Measurements from ENCODE around the gene GANAB. TPM values are rescaled to one million over a fixed set of nuclear protein-coding genes. Genes with fewer than 3 reads are reported as not detected.
A peak's percentile ranks its signal among the peaks of the same experiment; 100 is the strongest.

Gene GANAB
- total RNA-seq, 1 experiment from 2014 or later: 475 TPM

GRCh38 chr11:62607714-62608113 lies 38.7 kb downstream of the GANAB start:
- peak; percentile 61 for DNase-seq (ENCODE audit: low spot score)
- Histone ChIP-seq H3K36me3 (ENCODE audit: insufficient read depth, low read length, poor library complexity, severe bottlenecking) (no peaks in the 10 kb centered on the region), H3K4me1 (ENCODE audit: insufficient read depth, low read length, poor library complexity, severe bottlenecking) (peaks cover 18% of the 10 kb centered on the region), H3K4me3 (ENCODE audit: low read depth, low read length, poor library complexity, severe bottlenecking) (no peak overlapping the region), H3K27me3 (replicated peaks; ENCODE audit: insufficient read depth, low read depth, low read length, poor library complexity) (no peaks in the 10 kb centered on the region), H3K27ac (ENCODE audit: low read depth, low read length, poor library complexity, severe bottlenecking) (no peak overlapping the region), H3K9me3 (ENCODE audit: low read depth, low read length, poor library complexity, severe bottlenecking) (no peaks in the 10 kb centered on the region)
- TF ChIP-seq CTCF (conservative IDR thresholded peaks at IDR 0.05; ENCODE audit: low read depth, low read length): no peak
- TF ChIP-seq EZH2 (IDR thresholded peaks at IDR 0.05; ENCODE audit: borderline replicate concordance, low read depth, low read length, poor library complexity, severe bottlenecking): no peak
- ChIA-PET POLR2A (ENCODE audit: low non-redundant PET) (no interaction called here), CTCF (no interaction called here)
- intact Hi-C loops (cut with micrococcal nuclease; ENCODE audit: unreplicated experiment): no loop called here
- BruUV-seq (replicated peaks): no TSS peak

GRCh38 chr11:62605902-62606301 lies 40.5 kb downstream of the GANAB start:
- Histone ChIP-seq H3K4me3 (ENCODE audit: low read depth, low read length, poor library complexity, severe bottlenecking) (no peak overlapping the region), H3K36me3 (ENCODE audit: insufficient read depth, low read length, poor library complexity, severe bottlenecking) (no peaks in the 10 kb centered on the region), H3K9me3 (ENCODE audit: low read depth, low read length, poor library complexity, severe bottlenecking) (no peaks in the 10 kb centered on the region), H3K27ac (ENCODE audit: low read depth, low read length, poor library complexity, severe bottlenecking) (no peak overlapping the region), H3K27me3 (replicated peaks; ENCODE audit: insufficient read depth, low read depth, low read length, poor library complexity) (no peaks in the 10 kb centered on the region), H3K4me1 (ENCODE audit: insufficient read depth, low read length, poor library complexity, severe bottlenecking) (peaks cover 7% of the 10 kb centered on the region)
- DNase-seq (ENCODE audit: low spot score): no peak
- TF ChIP-seq EZH2 (IDR thresholded peaks at IDR 0.05; ENCODE audit: borderline replicate concordance, low read depth, low read length, poor library complexity, severe bottlenecking): no peak
- no peak for TF ChIP-seq CTCF (conservative IDR thresholded peaks at IDR 0.05; ENCODE audit: low read depth, low read length)
- intact Hi-C loops (cut with micrococcal nuclease; ENCODE audit: unreplicated experiment): no loop called here
- POLR2A ChIA-PET (ENCODE audit: low non-redundant PET): no interaction called here
- CTCF ChIA-PET: no interaction called here
- no TSS peak for BruUV-seq (replicated peaks)

- Histone ChIP-seq H3K36me3 (ENCODE audit: insufficient read depth, low read length, poor library complexity, severe bottlenecking) (no peaks in the 10 kb centered on the region), H3K27me3 (replicated peaks; ENCODE audit: insufficient read depth, low read depth, low read length, poor library complexity) (no peaks in the 10 kb centered on the region), H3K4me3 (ENCODE audit: low read depth, low read length, poor library complexity, severe bottlenecking) (no peak overlapping the region), H3K27ac (ENCODE audit: low read depth, low read length, poor library complexity, severe bottlenecking) (no peak overlapping the region), H3K4me1 (ENCODE audit: insufficient read depth, low read length, poor library complexity, severe bottlenecking) (peaks cover 7% of the 10 kb centered on the region), H3K9me3 (ENCODE audit: low read depth, low read length, poor library complexity, severe bottlenecking) (no peaks in the 10 kb centered on the region)
- POLR2A ChIA-PET (ENCODE audit: low non-redundant PET): no interaction called here
- no TSS peak for BruUV-seq (replicated peaks)
- no peak for DNase-seq (ENCODE audit: low spot score)
- TF ChIP-seq CTCF (conservative IDR thresholded peaks at IDR 0.05; ENCODE audit: low read depth, low read length): no peak
- TF ChIP-seq EZH2 (IDR thresholded peaks at IDR 0.05; ENCODE audit: borderline replicate concordance, low read depth, low read length, poor library complexity, severe bottlenecking): no peak
- intact Hi-C loops (cut with micrococcal nuclease; ENCODE audit: unreplicated experiment): no loop called here
- CTCF ChIA-PET: no interaction called here
Measured at GRCh38 chr11:62605467-62605866, 40.9 kb downstream of the GANAB start.

Measured in A673 (cell line).